ENCODE measurements around the gene ARAP2. TPM values are rescaled to one million over a fixed set of nuclear protein-coding genes. Genes with fewer than 3 reads are reported as not detected.

Gene ARAP2
- total and polyA plus RNA-seq, 9 of the 15 experiments (the other 6 are each of a cell fraction or from before 2014, with no cell fraction given), result 0.03 to 0.35 (median 0.11) TPM; not detected in 4

- WGBS (ENCODE audit: insufficient coverage, low coverage, missing lambda C conversion rate), result 0% methylated on average over 4 of the region's 4 CpGs
- Histone ChIP-seq H3K9me1 (ENCODE audit: control insufficient read depth, insufficient read depth, low read length) (no peaks in the 10 kb centered on the region), H3K4me2 (ENCODE audit: insufficient read depth, low read length) (no peak overlapping the region), H3K27ac (ENCODE audit: extremely low read depth, low read depth, low read length) (no peak overlapping the region), H3K4me3 (no peak overlapping the region), H3K9ac (ENCODE audit: insufficient read depth in 1 of 2, low read depth in 2 of 2, low read length in 2 of 2) (no peak overlapping the region), H3K36me3 (ENCODE audit: control insufficient read depth, insufficient read depth, low read length) (no peaks in the 10 kb centered on the region), H2AFZ (ENCODE audit: low read depth, low read length) (no peak overlapping the region), H3K27me3 (ENCODE audit: control insufficient read depth in 2 of 2, insufficient read depth in 2 of 2, low read length in 2 of 2) (no peaks in the 10 kb centered on the region), H4K20me1 (replicated peaks; ENCODE audit: control insufficient read depth, insufficient read depth, low read length) (no peaks in the 10 kb centered on the region), H3K9me3 (replicated peaks; ENCODE audit: control insufficient read depth, insufficient read depth, low read depth, low read length) (no peaks in the 10 kb centered on the region), H3K4me1 (replicated peaks in 1 of 2; ENCODE audit: control insufficient read depth in 2 of 2, insufficient read depth in 2 of 2, low read length in 2 of 2) (no peaks in the 10 kb centered on the region), H3K79me2 (ENCODE audit: control insufficient read depth, insufficient read depth, low read length) (no peaks in the 10 kb centered on the region)
- DNase-seq (ENCODE audit: extremely low read depth in 1 of 4, low spot score in 3 of 4) (no peak), FAIRE-seq (no peak), ATAC-seq (no peak)
- in situ Hi-C loops (cut with MboI), result no loop called here
- POLR2A ChIA-PET, result no interaction called here
- CTCF ChIA-PET (ENCODE audit: low intra/inter-chr PET ratio), result no interaction called here
- TF ChIP-seq NEUROD1 (IDR thresholded peaks at IDR 0.05; ENCODE audit: borderline replicate concordance, low read depth, low read length, partially characterized antibody), result no peak
- TF ChIP-seq HEY1 (CRISPR knock-in tag; IDR thresholded peaks at IDR 0.05; ENCODE audit: borderline replicate concordance), result no peak
- no peak for TF ChIP-seq HES1 (IDR thresholded peaks at IDR 0.05; ENCODE audit: low read depth)
- no peak for TF ChIP-seq BRF2 (IDR thresholded peaks at IDR 0.05; ENCODE audit: borderline replicate concordance, insufficient read depth, insufficient read length)
- no peak for TF ChIP-seq CCNT2 (IDR thresholded peaks at IDR 0.05; ENCODE audit: borderline replicate concordance, extremely low read depth, insufficient read length, low read depth, low read length)
- TF ChIP-seq IRF9 (tag; IDR thresholded peaks at IDR 0.05), result no peak
- no peak for TF ChIP-seq FOXP4 (CRISPR knock-in tag; IDR thresholded peaks at IDR 0.05; ENCODE audit: borderline replicate concordance)
- no peak for TF ChIP-seq NCOA2 (IDR thresholded peaks at IDR 0.05; ENCODE audit: partially characterized antibody in 2 of 2)
- BruUV-seq (replicated peaks), result no TSS peak
- intact Hi-C loops (cut with micrococcal nuclease), result no loop called here
These were observed 192.7 kb downstream of the ARAP2 start for GRCh38 chr4:36051634-36052033.
